SK-N-SH (cell line): ENCODE measurements around the gene ITGB5. TPM values are rescaled to one million over a fixed set of nuclear protein-coding genes. Genes with fewer than 3 reads are reported as not detected.

Experiments
- CTCF ChIA-PET: fragments of 300-600, 350-600 bp; formaldehyde crosslinking; extraction: SDS; loops from one replicate; lab custom pipeline; 2021; lab: Yijun Ruan, JAX
- POLR2A ChIA-PET: fragments of 350-600 bp; sonication (Branson Sonifier 250); formaldehyde crosslinking; extraction: SDS; loops from one replicate; lab custom pipeline; 2020; ENCODE audit warnings: antibody characterized with exemption, inconsistent platforms; lab: Yijun Ruan, JAX
- DNase-seq: peaks from one replicate; pipeline ENCODE4 v3.0.0; 2012
- H2AFZ ChIP-seq: fragments of 200-600 bp; sonication (generic); 2 replicates; pipeline ENCODE4 v1.8.1; 2016; ENCODE audit warnings: antibody characterized with exemption, mild to moderate bottlenecking, low read depth
- H3F3A ChIP-seq: fragments of 200-600 bp; sonication (generic); replicated peaks from 2 replicates; pipeline ENCODE3; 2016; ENCODE audit warnings: antibody characterized with exemption, mild to moderate bottlenecking; ENCODE audit not compliant: insufficient read depth
- H3K27ac ChIP-seq, 2 experiments: fragments of 200-500 bp in 1 of 2; fragments of 200-600 bp in 1 of 2; sonication (Bioruptor generic) in 1 of 2; sonication (generic), shearing (Covaris generic) in 1 of 2; 2 replicates each; pipeline versions ENCODE4 v1.5.1 to v1.6.1; 2014 to 2016; ENCODE audit warnings: low read depth in 2 of 2, inconsistent platforms in 1 of 2, low read length in 1 of 2, mild to moderate bottlenecking in 1 of 2, mixed read lengths in 1 of 2
- H3K27me3 ChIP-seq: fragments of 200-600 bp; sonication (generic), shearing (Covaris generic); 2 replicates; pipeline ENCODE4 v1.6.1; 2016; ENCODE audit warnings: mixed run types; ENCODE audit not compliant: insufficient read depth
- H3K36me3 ChIP-seq, 2 experiments: fragments of 200-500 bp in 1 of 2; fragments of 200-600 bp in 1 of 2; sonication (Bioruptor generic) in 1 of 2; sonication (generic) in 1 of 2; replicated peaks in 1 of 2; 2 replicates each; pipeline versions ENCODE3 to v1.5.1; 2014 to 2016; ENCODE audit warnings: low read length in 1 of 2, mild to moderate bottlenecking in 1 of 2; ENCODE audit not compliant: insufficient read depth in 2 of 2, control insufficient read depth in 1 of 2
- H3K4me1 ChIP-seq, 2 experiments: fragments of 200-500 bp in 1 of 2; fragments of 200-600 bp in 1 of 2; sonication (Bioruptor generic) in 1 of 2; sonication (generic), shearing (Covaris generic) in 1 of 2; 2 replicates each; pipeline versions ENCODE4 v1.5.1 to v1.6.1; 2014 to 2016; ENCODE audit warnings: low read depth in 1 of 2, low read length in 1 of 2, mixed run types in 1 of 2; ENCODE audit not compliant: insufficient read depth in 2 of 2, control insufficient read depth in 1 of 2
- H3K4me2 ChIP-seq: fragments of 200-600 bp; sonication (generic), shearing (Covaris generic); 2 replicates; pipeline ENCODE4 v1.6.1; 2017; ENCODE audit warnings: mixed run types
- H3K4me3 ChIP-seq, 2 experiments: fragments of 200-500 bp in 1 of 2; fragments of 200-600 bp in 1 of 2; sonication (Bioruptor generic) in 1 of 2; sonication (generic), shearing (Covaris generic) in 1 of 2; 2 replicates each; pipeline versions ENCODE4 v1.5.1 to v1.8.1; 2014 to 2016; ENCODE audit warnings: low read depth in 2 of 2, inconsistent platforms in 1 of 2, low read length in 1 of 2, mild to moderate bottlenecking in 1 of 2, mixed read lengths in 1 of 2, moderate library complexity in 1 of 2
- H3K79me2 ChIP-seq: fragments of 200-600 bp; sonication (generic); 2 replicates; pipeline ENCODE4 v1.8.1; 2017; ENCODE audit warnings: mild to moderate bottlenecking; ENCODE audit not compliant: insufficient read depth
- H3K9ac ChIP-seq: fragments of 200-600 bp; sonication (generic); 2 replicates; pipeline ENCODE4 v1.6.1; 2017; ENCODE audit warnings: mixed run types
- H3K9me2 ChIP-seq: fragments of 200-600 bp; sonication (generic); 2 replicates; pipeline ENCODE4 v1.6.1; 2017; ENCODE audit warnings: mixed run types
- H3K9me3 ChIP-seq: fragments of 200-600 bp; sonication (generic); 2 replicates; pipeline ENCODE4 v1.6.1; 2017; ENCODE audit warnings: mixed run types, mild to moderate bottlenecking, moderate library complexity
- H4K20me1 ChIP-seq: fragments of 200-600 bp; sonication (generic); 2 replicates; pipeline ENCODE4 v1.6.1; 2017; ENCODE audit warnings: mild to moderate bottlenecking, mixed run types; ENCODE audit not compliant: insufficient read depth
- CHD2 ChIP-seq: fragments of 150-350 bp; IDR thresholded peaks from 2 replicates; pipeline ENCODE4 v1.6.1; 2018; ENCODE audit warnings: low read length; ENCODE audit not compliant: partially characterized antibody
- EP300 ChIP-seq, 2 experiments: IDR thresholded peaks; 2 replicates each; pipeline versions ENCODE4 v1.4.0 to v1.6.1; 2012; ENCODE audit warnings: borderline replicate concordance in 1 of 2, low read depth in 1 of 2, low read length in 1 of 2
- FOXJ3 ChIP-seq: sonication (generic); formaldehyde crosslinking; IDR thresholded peaks from 2 replicates; pipeline ENCODE4 v1.5.1; 2020; ENCODE audit warnings: mild to moderate bottlenecking, missing genetic modification reagents
- MAX ChIP-seq: IDR thresholded peaks from 2 replicates; pipeline ENCODE4 v1.4.0; 2012; ENCODE audit warnings: low read depth
- MEF2A ChIP-seq: IDR thresholded peaks from 2 replicates; pipeline ENCODE4 v1.4.0; 2012; ENCODE audit warnings: low read depth, borderline replicate concordance
- MXI1 ChIP-seq: IDR thresholded peaks from 2 replicates; pipeline ENCODE4 v1.6.1; 2012; ENCODE audit warnings: mild to moderate bottlenecking, low read depth, low read length, improper control_type of control experiment
- NFIC ChIP-seq: IDR thresholded peaks from 2 replicates; pipeline ENCODE4 v1.4.0; 2012; ENCODE audit warnings: borderline replicate concordance
- PBX3 ChIP-seq: IDR thresholded peaks from 2 replicates; pipeline ENCODE4; 2012
- RAD21 ChIP-seq: IDR thresholded peaks from 2 replicates; pipeline ENCODE4 v1.6.1; 2012; ENCODE audit warnings: mild to moderate bottlenecking, low read length
- REST ChIP-seq: IDR thresholded peaks from 2 replicates; pipeline ENCODE4 v1.6.1; 2012; ENCODE audit warnings: mild to moderate bottlenecking, low read depth, low read length, moderate library complexity
- RFX5 ChIP-seq: IDR thresholded peaks from 2 replicates; pipeline ENCODE4 v1.6.1; 2012; ENCODE audit warnings: mild to moderate bottlenecking, improper control_type of control experiment, low read length
- TAF1 ChIP-seq: IDR thresholded peaks from 2 replicates; pipeline ENCODE4 v1.6.1; 2012; ENCODE audit warnings: low read depth, mild to moderate bottlenecking, low read length, moderate library complexity, borderline replicate concordance
- TCF12 ChIP-seq: IDR thresholded peaks from 2 replicates; pipeline ENCODE4 v1.4.0; 2012
- TEAD4 ChIP-seq: IDR thresholded peaks from 2 replicates; pipeline ENCODE4 v1.4.0; 2012; ENCODE audit warnings: mild to moderate bottlenecking, borderline replicate concordance; ENCODE audit not compliant: insufficient read depth
- WGBS: methylation state at CpG from one replicate; pipeline ENCODE4 v1.1.6; 2017; ENCODE audit warnings: low lambda C conversion rate; 5-methylcytosine and 5-hydroxymethylcytosine counted together
- polyA plus RNA-seq, 3 experiments: library from polyadenylated mRNA; depleted of rRNA; stranded (reverse); fragments of >200 nt; gene quantifications; 2 replicates each; pipeline ENCODE4 v1.2.3, GENCODE V29; 2012

The ITGB5 gene
- polyA plus RNA-seq, 1 of the 3 experiments (the other 2 are of a cell fraction) = 481 TPM

GRCh38 chr3:124780356-124780755 is 106.8 kb downstream of the ITGB5 start:
- H3K4me3 ChIP-seq = no peak overlapping the region
- peaks cover 11 to 25% of the 10 kb centered on the region in 2 experiments for H3K36me3 ChIP-seq
- peak; percentile 25; the same call in 1 of the 2 replicates for TF ChIP-seq TCF12
- TF ChIP-seq PBX3 = 0 out of 2 replicates have a peak, but pooled peaks have one; percentile 10
- no peak; a peak in 1 of 4 replicates for TF ChIP-seq EP300 (IDR thresholded peaks at IDR 0.05; ENCODE audit: borderline replicate concordance in 1 of 2, low read depth in 1 of 2, low read length in 1 of 2)
- no peak overlapping the region for H2AFZ ChIP-seq
- no peaks in the 10 kb centered on the region for H3K27me3 ChIP-seq
- peak overlapping the region; percentile 30; the same call in 1 of the 2 replicates for H3K4me2 ChIP-seq
- H3K9me3 ChIP-seq = no peaks in the 10 kb centered on the region
- H3K4me1 ChIP-seq = peaks cover 20 to 71% of the 10 kb centered on the region in 2 experiments; a peak in 3 of 4 replicates
- ChIA-PET POLR2A (interaction anchor here (1.3 kb wide), 1 partner anchor 8 kb away, joined by 5 read pairs; no protein-coding TSS in a partner anchor), CTCF (interaction anchor here (1.4 to 12.9 kb wide), 3 partner anchors 15 to 123 kb away, joined by 4 to 114 read pairs (median 40); no protein-coding TSS in a partner anchor)
- H3K27ac ChIP-seq = peak overlapping the region; percentile 14 to 59; a peak in 3 of 4 replicates
- 49% methylated on average over 8 of the region's 8 CpGs for WGBS
- 0 out of 2 replicates have a peak, but pooled peaks cover 4% of the 10 kb centered on the region for H3K79me2 ChIP-seq
- no peak overlapping the region for H3K9ac ChIP-seq
- no peaks in the 10 kb centered on the region for H3K9me2 ChIP-seq
- H4K20me1 ChIP-seq = no peaks in the 10 kb centered on the region
- no peaks in the 10 kb centered on the region for H3F3A ChIP-seq
- DNase-seq = peak; percentile 40

GRCh38 chr3:124779751-124780191 is 107.4 kb downstream of the ITGB5 start:
- H4K20me1 ChIP-seq = no peaks in the 10 kb centered on the region
- H3K4me3 ChIP-seq = no peak overlapping the region
- WGBS = 88% methylated on average over 1 of the region's 9 CpGs
- CTCF ChIA-PET = interaction anchor here (0.6 to 12.9 kb wide), 4 partner anchors 16 to 123 kb away, joined by 4 to 114 read pairs (median 22); no protein-coding TSS in a partner anchor
- no peak overlapping the region for H3K9ac ChIP-seq
- H3K4me1 ChIP-seq = peaks cover 24 to 75% of the 10 kb centered on the region in 2 experiments; a peak in 3 of 4 replicates
- H3K27ac ChIP-seq = peak overlapping the region in 1 of 2 experiments; percentile 59; a peak in 2 of 4 replicates
- H3K27me3 ChIP-seq = no peaks in the 10 kb centered on the region
- H3F3A ChIP-seq = peaks cover 6% of the 10 kb centered on the region
- H3K79me2 ChIP-seq = 0 out of 2 replicates have a peak, but pooled peaks cover 4% of the 10 kb centered on the region
- H3K9me3 ChIP-seq = no peaks in the 10 kb centered on the region
- no peak for DNase-seq
- TF ChIP-seq FOXJ3 (CRISPR knock-in tag) = no peak
- no peak for TF ChIP-seq MEF2A
- TF ChIP-seq REST = no peak
- TF ChIP-seq NFIC = no peak
- no peak for TF ChIP-seq MAX
- TF ChIP-seq RAD21 = no peak
- TF ChIP-seq MXI1 = no peak
- TF ChIP-seq TEAD4 = no peak
- no peak for TF ChIP-seq TAF1
- TF ChIP-seq RFX5 = no peak
- no peak for TF ChIP-seq CHD2
- no peak overlapping the region for H2AFZ ChIP-seq
- H3K9me2 ChIP-seq = no peaks in the 10 kb centered on the region
- POLR2A ChIA-PET = interaction anchor here (0.7 kb wide), 1 partner anchor 127 kb away, joined by 3 read pairs; no protein-coding TSS in a partner anchor
- peaks cover 11 to 23% of the 10 kb centered on the region in 2 experiments for H3K36me3 ChIP-seq
- H3K4me2 ChIP-seq = peak overlapping the region; percentile 30; the same call in 1 of the 2 replicates
